HL-60/S4 treated with phorbol 12-myristate 13-acetate at 8.2 ng/mL for 4 days and 3 days (cell line): Measurements from ENCODE around the gene KIF21A.
"Not testable (repeated sequence)": the region's sequence is repeated elsewhere in the genome, so short reads cannot be mapped to it uniquely, and the experiment has no call there.

Source experiments
- in situ Hi-C: fragments of 300-500 bp; cut with MboI; formaldehyde crosslinking; loops from 2 replicates; pipeline ENCODE4 v1.15.0; 2022; ENCODE audit warnings: low sequenced_read_pairs

The KIF21A gene

DNA sequence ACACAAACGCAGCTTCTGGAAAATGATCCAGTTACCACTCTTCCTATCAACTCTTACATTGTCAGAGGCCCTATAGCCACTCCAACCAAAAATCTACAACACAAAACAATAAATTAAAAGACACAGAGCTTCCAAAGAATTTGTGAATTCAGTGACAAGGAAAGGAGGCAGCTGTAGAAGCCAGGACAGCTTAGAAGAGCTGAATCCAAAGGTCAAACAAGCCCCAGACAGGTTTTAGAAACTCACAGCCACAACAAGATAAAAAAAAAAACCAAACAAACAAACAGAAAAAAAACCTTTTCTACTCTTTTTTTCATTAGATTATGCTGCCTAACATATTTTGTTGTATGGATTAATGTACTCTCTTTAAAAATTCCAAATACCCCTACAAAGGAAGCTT lies 94.4 kb downstream of the KIF21A start:
- in situ Hi-C loops = no loop called here

GRCh38 chr12:39344926-39345325 lies 98.0 kb downstream of the KIF21A start:
- in situ Hi-C loops = no loop called here

- in situ Hi-C loops = no loop called here
Measured at GRCh38 chr12:39343665-39344064, 99.3 kb downstream of the KIF21A start.

DNA sequence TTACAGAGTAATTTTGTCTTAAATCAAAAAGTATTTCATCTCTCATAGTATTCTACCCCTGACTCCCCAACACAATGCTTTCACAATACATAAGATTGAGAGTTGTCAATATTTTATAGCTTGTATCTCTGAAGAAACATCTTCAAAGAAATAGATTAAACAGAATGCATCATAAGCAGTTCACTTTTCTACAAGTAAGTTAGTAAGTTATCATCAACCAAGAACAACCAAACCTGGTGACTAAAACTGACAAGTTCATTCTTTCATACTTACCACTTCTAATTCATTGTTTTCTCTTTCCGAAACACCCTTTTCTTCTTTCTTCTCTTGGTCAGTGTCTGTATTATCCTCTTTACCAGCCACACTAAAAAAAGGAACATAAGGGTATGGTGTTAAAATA lies 101.2 kb downstream of the KIF21A start:
- in situ Hi-C loops = no loop called here

DNA sequence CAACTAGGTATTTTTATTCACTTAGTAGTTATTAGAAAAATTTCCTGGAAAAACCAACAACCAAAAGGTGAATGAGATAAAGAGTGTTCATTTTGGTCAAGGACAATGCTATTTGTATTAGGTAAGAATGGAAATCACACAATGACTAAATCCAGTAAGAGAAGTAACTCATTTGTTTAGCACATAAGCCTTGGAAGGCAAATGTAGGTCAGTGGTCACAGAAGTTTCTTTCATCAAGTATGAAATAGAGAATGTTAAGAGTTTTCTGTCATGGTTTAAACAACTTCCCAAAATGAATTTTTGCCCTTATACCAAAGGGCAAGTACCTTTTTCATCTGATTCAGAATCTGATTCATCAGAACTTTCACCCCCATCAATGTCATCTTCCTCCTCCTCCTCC lies 101.7 kb downstream of the KIF21A start:
- in situ Hi-C loops = no loop called here

DNA sequence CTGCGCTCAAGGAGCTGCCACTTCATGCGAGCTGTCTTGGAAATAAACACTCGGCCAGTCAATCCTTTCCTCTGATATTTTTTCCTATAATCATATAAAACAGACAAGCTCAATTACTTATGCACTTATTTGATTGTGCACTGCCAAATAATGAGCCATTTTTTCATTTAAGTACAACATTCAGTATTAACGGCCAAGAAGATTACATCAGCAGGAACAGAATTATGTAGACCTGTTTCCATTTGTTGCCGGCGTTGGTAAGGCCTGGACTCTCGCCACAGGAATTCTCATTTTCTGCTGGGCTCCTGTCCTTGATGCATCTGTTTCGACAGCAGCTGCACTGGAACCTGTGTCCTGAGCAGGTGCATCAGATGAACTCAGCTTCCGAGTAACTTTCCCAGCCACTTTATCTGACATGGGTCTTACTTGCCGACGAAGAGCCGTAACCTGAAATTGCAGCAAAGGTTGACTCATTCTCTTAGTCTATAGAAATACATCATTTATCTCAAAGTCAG lies 110.2 kb downstream of the KIF21A start:
- in situ Hi-C loops = no loop called here

GRCh38 chr12:39331539-39332261 lies 111.2 kb downstream of the KIF21A start:
- in situ Hi-C loops = no loop called here

DNA sequence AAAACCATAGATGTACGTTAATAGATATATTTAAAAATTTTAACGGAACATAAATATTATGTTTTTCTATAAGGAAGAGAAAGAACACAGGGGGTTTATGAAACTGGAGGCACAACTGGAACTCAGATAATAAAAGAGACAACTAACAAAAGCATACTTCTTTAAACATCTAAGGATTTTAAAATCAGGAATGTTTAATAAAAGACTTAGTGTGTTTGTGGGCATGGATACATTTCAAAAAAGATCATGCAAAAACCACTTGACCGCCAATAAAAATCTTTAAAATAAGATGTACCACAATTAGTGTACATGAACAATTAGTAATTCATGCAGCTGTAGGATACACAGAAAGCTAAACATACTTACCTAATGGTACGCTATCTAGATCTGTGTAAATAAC lies 113.0 kb downstream of the KIF21A start:
- in situ Hi-C loops = no loop called here

- in situ Hi-C loops = no loop called here
Measured at GRCh38 chr12:39329018-39329417, 113.9 kb downstream of the KIF21A start.

- in situ Hi-C loops = no loop called here
Measured at GRCh38 chr12:39327965-39328364, 115.0 kb downstream of the KIF21A start.

GRCh38 chr12:39327510-39327909 lies 115.4 kb downstream of the KIF21A start:
- in situ Hi-C loops = no loop called here

DNA sequence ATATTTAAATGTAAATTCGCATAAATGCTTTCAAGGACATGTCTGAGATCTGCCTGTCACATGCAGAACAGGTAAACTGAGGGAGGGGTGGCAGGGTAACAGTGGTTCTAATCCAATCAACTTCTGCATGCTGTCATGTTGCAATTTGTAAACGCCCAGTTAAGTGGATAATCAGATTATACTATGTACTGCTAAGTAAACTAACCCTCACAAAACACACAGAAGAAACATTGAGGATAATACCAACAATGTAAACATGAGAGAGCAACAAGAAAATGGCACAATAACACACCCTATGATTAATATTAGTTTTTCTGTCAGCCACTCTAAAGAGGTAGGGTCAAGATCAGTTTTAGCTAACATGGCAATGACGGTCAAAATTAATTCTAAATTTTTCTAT lies 123.7 kb downstream of the KIF21A start:
- in situ Hi-C loops = no loop called here

DNA sequence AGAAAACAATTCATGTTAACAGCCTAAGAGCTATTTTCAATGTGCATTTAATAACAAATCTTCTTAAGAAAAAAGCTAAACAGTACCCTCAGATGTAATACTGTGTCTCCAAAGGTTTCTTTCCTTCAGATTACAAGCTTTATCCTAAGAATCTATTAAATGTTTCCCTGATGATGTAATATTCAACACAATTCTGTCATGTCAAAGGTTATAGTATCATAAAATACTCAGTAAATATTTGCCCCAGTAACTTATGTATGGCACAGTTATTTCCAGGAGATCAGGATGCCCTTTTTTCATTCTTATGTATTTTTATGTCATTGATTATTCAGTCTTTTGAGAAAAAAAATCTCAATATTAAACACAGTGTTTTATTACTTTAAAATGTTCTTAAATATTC lies 128.4 kb downstream of the KIF21A start:
- in situ Hi-C loops = no loop called here

- in situ Hi-C loops = no loop called here
Measured at GRCh38 chr12:39309516-39309915, 133.4 kb downstream of the KIF21A start.

GRCh38 chr12:39301422-39301821 lies 141.5 kb downstream of the KIF21A start:
- in situ Hi-C loops = no loop called here

DNA sequence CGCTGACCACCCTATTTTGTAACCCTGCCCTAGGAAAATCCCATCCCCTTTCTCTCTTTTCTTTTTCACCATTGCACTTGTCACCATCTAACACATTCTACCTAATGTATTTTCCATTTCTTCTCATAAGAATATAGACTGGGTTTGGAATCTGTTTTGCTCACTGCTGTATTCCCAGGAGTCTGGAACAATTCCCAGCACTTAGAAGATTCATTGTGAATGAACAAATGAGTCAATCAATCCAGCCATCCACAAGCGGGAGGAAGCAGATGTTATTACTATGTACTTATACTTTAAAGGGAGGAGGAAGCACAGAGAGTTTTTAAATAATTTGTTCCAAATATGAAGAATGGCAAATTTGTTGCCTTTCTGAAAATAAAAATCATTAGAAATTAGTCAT lies 142.1 kb downstream of the KIF21A start:
- in situ Hi-C loops = no loop called here

DNA sequence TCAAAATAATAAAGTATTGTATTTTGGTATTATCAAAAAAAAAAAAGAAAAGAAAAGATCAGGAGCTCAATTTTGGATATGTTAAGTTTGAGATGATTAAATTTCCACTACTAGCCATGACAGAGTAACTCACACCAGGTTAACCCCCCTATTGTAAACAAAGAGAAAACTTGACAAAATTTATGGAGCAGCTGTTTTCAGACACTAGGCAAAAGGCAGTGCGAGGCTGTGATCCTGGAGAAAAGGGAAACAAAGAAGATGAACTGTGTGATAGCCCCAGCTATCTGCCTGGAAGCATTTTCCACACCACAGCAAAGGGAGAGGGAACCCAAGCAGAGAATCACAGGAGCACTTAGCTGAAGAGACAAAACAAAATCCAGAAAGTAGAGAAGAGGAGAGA lies 145.0 kb downstream of the KIF21A start:
- in situ Hi-C loops = no loop called here

- in situ Hi-C loops = no loop called here
Measured at GRCh38 chr12:39296496-39296895, 146.4 kb downstream of the KIF21A start.

DNA sequence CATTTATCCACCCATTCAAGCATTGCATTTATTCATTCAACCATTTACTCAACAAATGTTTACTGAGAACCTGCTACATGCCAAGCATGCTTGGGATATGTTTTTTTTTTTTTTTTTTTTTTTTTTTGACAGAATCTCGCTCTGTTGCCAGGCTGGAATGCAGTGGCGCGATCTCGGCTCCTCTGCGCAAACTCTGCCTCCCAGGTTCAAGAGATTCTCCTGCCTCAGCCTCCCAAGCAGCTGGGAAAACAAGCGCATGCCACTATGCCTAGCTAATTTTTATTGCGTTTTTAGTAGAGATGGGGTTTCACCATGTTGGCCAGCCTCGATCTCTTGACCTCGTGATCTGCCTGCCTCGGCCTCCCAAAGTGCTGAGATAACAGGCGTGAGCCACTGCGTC lies 147.3 kb downstream of the KIF21A start:
- in situ Hi-C loops = not testable (repeated sequence)

DNA sequence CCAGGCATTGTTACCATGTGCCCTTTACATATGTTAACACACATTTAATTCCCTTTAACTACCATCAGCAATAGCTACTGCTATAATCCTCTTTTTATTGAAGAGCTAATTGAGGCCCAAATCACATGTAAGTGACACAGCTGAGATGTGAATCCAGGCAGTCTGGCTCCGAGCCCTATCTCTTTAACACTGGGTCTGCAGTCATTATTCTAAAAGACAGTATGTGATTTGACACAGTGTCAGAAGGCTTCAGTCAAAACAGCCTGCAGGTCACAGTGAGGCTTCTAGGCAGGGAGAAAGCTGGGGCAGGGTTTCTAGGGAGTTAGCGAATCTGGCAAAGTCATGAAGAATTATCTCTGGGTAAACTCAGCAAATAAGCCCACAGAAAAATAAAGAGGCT lies 148.2 kb downstream of the KIF21A start:
- in situ Hi-C loops = no loop called here

- in situ Hi-C loops = no loop called here
Measured at GRCh38 chr12:39292125-39292630, 150.7 kb downstream of the KIF21A start.

- in situ Hi-C loops = no loop called here
Measured at GRCh38 chr12:39287817-39288216, 155.1 kb downstream of the KIF21A start.

DNA sequence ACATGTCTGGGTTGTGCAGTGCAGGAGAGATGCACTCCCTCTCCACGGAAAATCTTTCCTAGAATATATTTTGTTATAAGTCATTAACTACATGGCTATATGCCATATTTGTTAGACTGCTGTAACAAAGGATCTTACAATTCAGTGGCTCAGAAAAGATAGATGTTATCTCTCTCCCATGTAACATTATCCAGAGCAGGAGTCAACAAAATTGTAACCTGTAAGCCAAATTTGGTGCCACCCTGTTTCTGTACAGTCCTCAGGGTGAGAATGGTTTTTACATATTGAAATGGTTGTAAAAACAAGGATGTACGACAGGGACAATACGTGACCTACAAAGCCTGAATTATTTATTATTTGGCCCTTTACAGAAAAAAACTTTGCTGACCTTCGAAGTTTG lies 155.5 kb downstream of the KIF21A start:
- in situ Hi-C loops = no loop called here
